GM15510 (cell line): ENCODE data around the gene SH3RF3.

ENCODE experiments used
- POLR2A ChIP-seq: IDR thresholded peaks from 3 replicates; pipeline ENCODE4 v1.6.1; 2011; ENCODE audit warnings: borderline replicate concordance; ENCODE audit not compliant: insufficient read length; ENCODE audit errors: extremely low read depth

SH3RF3 gene

DNA sequence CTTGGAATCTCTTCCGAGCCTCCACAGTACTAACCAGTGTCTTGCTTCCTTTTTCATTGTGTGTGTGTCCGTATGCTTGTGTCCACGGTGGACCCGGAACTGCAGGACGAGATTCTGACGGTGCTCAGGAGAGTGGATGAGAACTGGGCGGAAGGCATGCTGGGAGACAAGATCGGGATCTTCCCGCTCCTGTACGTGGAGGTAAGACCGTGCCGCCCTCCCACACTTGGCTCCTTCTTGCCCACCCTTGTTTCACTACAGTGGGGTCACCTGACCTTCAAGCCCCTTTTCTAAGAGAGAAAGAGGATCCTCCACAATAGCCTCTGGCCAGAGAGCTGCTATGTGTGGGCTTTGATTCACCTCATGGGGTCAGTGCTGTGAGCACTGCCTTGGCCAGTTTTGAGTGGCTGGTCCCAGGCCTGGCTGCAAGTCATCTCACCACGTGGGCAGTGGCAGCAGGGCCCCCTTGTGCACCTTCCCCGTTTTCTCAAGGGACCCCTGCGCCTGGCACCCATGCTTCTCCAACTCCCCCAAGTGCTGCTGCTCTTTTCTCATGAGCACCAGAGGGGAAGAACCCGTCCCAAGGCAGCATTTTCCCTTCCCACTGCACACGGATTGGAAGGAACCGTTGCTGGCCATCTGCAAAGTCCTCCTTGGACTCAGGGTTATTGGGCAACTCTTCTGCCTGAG, 242.6 kb downstream of the SH3RF3 start:
- TF ChIP-seq POLR2A: no peak

- TF ChIP-seq POLR2A: no peak
Observed at GRCh38 chr2:109372171-109372568, 243.2 kb downstream of the SH3RF3 start.

DNA sequence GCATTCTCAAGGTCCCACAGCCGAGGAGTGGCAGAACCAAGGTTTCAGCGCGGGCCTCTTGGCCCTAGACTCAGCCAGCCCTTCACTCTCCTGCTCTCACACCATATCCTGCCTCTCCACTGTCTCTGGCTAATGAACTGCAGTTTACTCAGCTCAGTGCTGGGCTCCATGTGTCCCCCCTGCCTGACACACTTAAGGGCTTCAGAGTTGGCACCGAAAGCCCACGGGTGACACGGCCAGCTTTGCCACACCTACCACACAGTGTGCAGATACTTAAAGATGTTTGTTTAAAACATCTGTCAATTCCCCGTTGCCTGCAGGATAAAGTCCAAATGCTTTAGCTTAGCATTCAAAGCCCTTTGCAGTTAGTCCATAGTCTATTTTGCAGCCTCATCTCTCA, 243.6 kb downstream of the SH3RF3 start:
- no peak for TF ChIP-seq POLR2A

- no peak for TF ChIP-seq POLR2A
Observed at GRCh38 chr2:109373791-109374547, 245.0 kb downstream of the SH3RF3 start.

GRCh38 chr2:109374548-109375130, 245.6 kb downstream of the SH3RF3 start:
- no peak for TF ChIP-seq POLR2A

DNA sequence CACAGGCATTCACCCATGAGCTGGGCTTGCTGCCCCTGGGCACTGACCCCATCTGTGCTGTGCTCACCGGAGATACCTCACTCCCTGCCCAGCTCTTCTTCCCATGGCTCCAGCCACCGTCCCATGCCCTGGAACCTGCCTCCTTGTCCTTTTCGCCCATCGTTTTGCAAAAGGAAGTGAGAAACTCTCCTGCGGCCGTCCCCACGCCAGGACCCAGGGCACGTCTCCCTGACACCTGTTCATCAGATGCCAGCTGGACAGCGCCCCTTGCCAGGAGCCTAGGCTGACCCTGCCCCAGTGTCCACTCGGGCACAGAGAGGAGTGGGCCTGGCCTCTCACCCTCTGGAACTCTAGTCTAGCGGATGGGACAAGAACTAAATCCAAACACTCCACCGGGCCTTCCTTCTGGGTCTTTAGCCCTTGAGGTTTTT, 246.1 kb downstream of the SH3RF3 start:
- TF ChIP-seq POLR2A: no peak

- TF ChIP-seq POLR2A: no peak
Observed at GRCh38 chr2:109375656-109376055, 246.7 kb downstream of the SH3RF3 start.

GRCh38 chr2:109376115-109376514, 247.1 kb downstream of the SH3RF3 start:
- no peak for TF ChIP-seq POLR2A

- TF ChIP-seq POLR2A: no peak
Observed at GRCh38 chr2:109376796-109377495, 247.9 kb downstream of the SH3RF3 start.

GRCh38 chr2:109377976-109378375, 249.0 kb downstream of the SH3RF3 start:
- no peak for TF ChIP-seq POLR2A

- TF ChIP-seq POLR2A: no peak
Observed at GRCh38 chr2:109378682-109379081, 249.7 kb downstream of the SH3RF3 start.

DNA sequence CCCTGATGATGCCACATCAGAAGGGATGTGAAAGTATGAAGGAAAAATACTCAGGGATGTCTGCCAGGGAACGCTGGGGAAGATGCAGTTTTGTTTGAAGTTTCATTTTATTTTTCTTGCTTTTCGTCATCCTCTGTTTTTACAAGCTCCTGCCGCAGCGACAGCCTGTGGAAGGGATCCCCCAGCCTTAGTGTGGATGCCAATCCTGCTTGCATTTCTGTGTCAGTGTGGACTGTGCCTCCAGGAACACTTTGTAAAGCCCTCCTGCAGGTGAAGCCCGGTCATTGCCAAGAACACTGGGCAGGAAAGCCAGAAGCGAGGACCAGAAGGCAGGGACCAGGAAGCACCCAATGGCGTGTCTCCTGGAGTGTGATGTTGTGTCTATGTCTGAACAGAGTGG, 250.5 kb downstream of the SH3RF3 start:
- TF ChIP-seq POLR2A: no peak

DNA sequence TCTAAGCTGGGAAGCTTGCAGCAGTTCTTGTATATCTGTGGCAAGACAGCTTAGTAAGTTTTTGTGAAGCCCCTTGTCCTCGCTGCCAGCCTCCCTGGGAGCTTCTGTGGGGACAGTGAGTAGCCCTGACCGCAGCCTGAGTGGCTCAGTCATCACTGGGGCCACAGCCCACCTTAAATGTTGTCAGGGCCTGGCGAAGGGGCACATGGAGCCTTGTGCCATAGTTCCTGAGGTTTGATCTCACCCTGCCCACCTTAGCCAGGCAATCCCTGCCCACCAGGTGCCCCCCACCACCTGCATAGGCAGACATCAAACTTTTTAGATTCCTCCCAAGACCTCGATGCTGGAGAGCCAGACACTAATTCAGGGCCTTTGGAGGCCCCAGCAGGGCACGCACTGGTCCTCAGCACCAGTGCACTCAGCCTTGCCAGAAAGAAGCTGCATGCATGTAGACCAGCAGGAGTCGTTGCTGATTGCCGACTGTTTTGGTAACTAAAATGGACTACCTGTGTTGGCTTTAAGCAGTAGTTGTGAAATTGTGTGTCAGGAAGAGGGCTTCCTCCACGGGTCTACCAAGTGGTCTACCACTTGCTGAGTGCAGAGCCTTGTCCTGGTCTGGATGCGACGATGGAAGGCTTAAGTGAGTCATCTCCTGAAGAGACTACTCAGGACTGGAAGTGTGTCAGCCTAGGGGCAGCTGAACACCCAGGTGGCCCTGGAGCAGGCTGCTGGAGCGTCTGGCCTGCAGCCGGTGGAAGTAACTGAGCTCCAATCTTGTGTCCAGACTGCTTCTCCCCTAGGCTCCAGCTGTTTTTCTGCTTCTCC, 251.7 kb downstream of the SH3RF3 start:
- no peak for TF ChIP-seq POLR2A

DNA sequence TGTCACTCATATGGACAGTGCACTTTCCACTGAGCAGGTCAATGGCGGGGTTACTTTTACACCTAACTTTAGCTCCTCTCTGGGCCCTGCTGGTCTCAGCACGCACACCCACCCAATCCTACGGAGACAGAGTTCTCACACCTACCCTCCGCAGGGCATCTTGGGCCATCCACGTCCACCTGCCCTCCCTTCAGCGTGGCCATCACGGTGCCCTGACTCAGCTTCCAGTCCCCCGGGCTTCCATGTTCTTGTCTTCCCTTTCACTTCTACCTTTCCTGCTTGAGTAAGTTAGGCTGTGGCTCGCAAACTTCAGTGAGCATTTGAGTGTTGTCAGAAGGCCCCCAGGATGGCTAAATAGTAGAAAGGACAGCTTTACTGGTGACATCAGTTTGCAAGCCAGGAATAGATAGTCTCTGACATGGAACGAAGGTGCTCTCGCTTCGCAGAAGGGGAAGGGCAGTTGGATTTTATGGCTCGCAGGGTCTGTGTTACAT, 252.4 kb downstream of the SH3RF3 start:
- TF ChIP-seq POLR2A: no peak
